ENCODE results near the gene CXCR4. TPM values are rescaled to one million over a fixed set of nuclear protein-coding genes. Genes with fewer than 3 reads are reported as not detected.
"Not testable (repeated sequence)": the region's sequence is repeated elsewhere in the genome, so short reads cannot be mapped to it uniquely, and the experiment has no call there.

CXCR4 gene
- total RNA-seq, 1 experiment from 2014 or later = 6.5 TPM

DNA sequence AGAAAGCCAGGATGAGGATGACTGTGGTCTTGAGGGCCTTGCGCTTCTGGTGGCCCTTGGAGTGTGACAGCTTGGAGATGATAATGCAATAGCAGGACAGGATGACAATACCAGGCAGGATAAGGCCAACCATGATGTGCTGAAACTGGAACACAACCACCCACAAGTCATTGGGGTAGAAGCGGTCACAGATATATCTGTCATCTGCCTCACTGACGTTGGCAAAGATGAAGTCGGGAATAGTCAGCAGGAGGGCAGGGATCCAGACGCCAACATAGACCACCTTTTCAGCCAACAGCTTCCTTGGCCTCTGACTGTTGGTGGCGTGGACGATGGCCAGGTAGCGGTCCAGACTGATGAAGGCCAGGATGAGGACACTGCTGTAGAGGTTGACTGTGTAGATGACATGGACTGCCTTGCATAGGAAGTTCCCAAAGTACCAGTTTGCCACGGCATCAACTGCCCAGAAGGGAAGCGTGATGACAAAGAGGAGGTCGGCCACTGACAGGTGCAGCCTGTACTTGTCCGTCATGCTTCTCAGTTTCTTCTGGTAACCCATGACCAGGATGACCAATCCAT, 2.7 kb downstream of the CXCR4 start:
- DNase-seq (ENCODE audit: low read depth) = no peak

DNA sequence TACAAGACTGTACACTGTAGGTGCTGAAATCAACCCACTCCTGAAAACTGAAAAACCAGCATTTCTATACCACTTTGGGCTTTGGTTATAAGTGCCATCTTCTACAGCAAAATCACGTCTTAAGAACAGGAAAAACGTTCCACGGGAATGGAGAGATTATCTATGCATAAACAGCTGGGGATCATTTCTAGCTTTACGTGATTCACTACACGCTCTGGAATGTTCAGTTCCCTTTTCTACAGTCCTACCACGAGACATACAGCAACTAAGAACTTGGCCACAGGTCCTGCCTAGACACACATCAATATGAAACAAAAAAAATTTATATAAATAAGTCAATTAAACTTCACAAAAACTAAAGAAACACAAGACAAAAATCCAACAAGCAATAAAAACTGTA, 3.6 kb downstream of the CXCR4 start:
- DNase-seq (ENCODE audit: low read depth) = no peak

DNA sequence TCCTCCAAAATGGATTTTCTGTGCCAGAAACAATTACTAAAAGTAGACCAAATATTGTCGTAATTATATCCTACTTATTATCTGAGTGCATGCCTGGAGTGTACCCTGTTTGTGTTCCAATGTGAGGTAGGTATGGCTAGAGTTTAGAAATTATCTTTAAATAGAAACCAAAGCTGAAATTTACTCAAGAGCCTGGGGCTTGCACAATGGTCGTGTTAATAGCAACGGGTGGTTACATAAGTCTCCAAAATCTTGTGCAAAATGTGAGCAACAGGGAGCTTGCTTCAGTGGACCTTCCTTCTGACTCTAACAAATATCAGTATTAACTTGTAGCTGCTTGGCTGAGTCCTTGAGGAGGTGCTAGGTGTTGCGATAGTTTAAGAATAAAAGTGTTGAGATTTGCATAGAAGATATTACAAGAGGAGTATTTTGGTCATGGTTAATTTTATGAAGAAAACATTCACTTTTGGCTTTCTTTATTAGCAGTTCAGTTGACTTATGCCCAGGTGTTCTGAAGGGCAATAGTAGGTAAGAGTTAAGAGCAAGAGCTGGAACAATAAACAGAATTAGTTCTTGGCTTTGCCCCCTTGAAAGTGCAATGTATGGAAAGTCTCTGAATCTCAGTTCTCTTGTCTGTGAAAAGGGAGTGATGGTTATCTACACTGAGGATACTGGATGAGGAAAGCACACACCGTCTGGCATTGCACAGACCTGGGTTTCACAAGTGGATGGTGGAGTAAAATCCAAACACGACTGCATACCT, 4.6 kb downstream of the CXCR4 start:
- DNase-seq (ENCODE audit: low read depth) = no peak

DNA sequence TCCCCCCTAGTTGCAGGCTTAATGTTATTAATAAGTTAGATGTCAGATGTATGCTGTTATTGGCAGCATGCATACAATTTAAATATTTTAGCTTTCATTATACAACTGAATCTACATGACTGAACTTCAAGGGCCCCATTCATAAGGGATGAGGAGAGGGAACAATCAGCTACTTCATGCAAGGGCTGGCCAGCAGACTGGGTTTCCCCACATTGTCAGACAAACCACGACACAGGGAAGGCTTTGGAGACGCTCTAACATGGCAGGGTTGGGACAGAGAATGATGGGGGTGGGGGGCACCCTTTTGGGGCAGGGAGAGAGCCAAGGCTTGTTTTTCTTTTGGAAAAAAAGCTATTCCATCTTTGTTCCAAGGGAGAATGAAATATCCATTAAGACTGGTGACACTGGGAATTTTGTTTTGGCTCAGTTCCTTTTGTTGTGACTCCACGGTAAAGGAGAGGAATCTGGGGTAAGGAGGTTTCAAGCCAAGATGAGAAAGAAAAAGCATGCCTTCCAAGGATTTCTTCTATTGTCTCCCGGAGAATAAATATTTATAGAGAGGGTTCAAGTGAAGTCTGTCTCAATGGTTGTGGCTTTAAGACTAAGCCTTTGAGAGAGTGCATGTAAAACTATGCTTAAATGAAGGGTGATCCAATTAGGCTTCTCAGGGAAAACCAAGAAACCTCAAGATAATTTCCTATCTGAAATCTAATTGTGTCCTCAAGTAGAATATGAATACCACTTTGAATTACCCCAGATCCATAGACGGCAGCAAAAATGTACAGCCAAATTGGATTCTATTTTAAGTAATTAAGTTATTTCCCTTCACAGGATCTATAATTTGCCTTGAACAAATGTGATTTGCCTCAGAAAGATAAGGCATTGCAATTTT, 5.4 kb downstream of the CXCR4 start:
- no peak for DNase-seq (ENCODE audit: low read depth)

DNA sequence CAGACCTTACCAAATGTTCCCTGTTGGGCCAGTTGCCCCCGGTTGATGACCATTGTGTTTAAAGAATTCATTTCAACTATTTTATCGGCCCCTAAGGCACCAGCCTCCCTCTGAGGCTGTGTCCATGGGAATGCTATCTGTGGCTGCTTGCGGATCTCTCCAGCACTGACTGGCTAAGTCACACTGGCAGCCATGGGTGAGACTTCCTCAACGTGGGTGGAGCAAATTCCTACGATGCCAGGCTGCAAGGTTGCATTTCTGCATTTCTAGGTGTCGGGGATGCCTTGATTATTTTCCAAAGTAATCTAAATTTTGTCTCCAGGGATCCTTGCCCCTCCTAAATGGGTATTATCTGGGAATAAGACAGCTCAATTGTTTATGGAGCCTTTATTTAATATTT, 6.2 kb downstream of the CXCR4 start:
- no peak for DNase-seq (ENCODE audit: low read depth)

DNA sequence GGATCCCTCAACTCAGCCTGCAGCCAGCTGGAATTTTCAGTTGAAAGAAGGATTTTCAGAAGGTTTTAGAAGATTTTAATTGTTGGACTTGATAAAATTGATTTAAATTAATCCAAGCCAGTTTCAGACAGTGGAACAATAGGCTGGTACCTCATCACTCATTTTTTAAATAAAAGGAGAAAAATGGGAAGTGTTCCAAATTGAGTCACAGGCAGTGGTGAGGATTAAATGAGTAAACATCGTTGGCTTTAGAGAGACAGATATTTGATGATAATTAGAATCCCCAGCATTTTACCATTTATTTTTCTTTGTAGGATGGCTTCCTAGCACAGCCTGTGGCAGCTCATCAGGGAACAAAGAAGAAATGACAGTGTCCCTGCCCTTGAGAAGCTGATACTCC, 7.4 kb downstream of the CXCR4 start:
- DNase-seq (ENCODE audit: low read depth) = no peak

DNA sequence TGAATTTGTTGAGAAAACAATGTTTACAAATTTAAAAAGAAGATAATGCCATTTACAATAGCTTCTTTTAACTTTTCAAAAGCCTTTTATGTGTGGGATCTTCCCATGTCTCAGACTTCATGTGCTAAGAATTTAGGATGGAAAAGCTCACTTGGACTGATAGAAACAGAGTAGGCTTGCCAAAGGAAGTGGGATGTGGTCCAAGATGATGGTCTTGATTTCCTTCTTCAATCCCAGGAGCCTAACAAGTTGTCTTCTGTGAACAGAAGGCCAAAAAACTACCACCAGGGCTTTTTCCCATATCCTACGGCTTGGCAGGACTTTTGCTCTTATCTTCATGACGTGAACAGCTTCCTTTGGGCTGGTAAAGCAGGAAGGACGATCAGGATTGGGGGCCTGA, 9.5 kb downstream of the CXCR4 start:
- DNase-seq (ENCODE audit: low read depth) = no peak

DNA sequence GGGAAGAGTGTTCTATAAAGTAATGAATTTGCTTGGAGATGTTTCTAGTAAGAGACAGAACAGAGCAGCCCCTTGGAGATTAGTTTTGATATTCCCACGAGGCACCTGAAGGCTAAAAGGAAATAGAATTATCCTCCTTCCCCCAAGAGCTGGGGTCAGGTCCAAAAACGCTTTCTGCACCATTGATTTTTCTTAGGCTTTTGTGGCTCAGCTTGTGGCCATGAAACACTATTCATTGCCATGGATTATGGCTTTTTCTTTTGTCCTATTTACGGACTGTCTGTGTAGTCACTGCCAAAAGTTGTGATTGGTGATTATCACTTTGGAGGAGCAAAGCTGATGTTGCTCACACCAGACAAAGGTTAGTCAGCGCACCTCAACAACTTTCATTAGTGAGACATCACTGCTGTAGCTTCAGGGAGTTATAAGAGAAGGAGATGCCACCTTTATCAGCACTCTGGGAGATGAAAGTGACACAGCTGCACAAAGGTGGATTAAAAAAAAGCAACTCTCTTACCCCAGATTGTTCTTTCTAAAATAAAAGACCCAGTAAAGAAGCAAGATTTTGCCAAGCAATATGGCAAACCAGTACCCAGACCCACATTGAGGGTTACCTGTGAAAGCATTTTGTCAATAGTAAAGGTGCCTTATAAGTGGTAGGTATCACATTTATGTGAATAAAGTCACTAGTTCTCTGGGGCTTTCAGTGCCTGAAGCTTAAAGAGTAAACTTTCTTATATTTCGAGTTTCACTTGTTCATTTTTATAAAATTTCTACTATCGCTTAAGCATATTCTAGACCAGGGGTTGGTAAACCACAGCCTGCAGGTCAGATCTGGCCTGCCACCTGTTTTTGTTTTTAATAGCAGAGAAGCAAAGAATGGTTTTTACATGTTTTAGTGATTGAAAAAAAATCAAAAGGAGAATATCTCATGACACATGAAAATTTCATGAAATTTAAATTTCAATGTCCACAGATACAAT, 10.6 kb downstream of the CXCR4 start:
- DNase-seq (ENCODE audit: low read depth) = no peak

DNA sequence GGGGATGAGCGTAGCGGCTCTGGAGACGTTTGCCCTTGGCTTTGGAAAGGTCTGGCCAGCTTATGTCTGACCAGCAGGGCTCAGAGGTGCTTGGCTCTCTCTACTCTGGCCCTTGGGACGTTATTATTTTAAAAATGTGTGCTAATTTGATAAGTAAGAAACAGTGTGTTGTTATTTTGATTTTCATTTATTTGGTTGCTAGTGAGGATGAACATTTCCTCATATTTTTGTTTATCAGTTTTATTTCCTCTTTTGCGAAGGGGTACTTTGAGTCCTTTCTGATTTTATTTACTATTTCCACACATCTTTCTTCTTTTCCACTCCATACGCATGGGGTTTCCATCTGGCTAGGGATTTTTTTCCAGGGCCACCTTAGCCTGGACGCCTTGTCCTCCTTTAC, 11.4 kb downstream of the CXCR4 start:
- DNase-seq (ENCODE audit: low read depth) = no peak

DNA sequence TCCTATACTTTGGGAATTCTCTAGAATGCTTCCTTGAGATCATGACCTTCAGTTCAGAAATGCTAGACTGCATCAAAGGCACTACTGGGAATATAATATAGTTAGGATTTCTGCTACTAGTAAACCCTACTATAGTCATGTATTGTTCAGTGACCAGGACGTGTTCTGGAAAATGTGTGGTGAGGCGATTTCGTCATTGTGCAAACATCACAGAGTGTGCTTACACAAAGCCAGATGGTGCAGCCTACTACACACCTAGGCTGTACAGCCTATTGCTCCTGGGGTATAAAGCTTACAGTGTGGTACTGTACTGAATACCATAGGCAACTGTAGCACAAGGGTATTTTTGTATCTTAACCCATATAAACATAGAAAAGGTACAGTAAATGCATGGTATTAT, 13.0 kb downstream of the CXCR4 start:
- no peak for DNase-seq (ENCODE audit: low read depth)

DNA sequence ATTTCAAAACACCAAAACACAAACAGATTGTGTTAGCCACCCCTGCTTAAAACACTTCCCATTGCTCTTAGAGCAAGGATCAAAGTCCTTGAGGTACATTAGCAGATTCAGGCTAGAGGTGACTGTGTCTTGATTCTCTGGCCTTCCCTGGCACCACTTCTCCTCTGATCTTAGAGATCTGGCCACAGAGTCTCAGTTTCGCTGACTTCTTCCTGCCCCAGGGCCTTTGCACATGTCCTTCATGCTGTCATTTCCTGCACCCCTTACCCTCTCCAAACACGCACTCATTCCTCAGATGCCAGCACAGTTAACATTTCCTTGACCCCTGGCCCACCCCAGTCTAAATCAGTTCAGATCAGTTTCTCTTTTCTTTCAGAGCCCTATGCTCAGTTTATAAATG, 16.9 kb downstream of the CXCR4 start:
- no peak for DNase-seq (ENCODE audit: low read depth)

DNA sequence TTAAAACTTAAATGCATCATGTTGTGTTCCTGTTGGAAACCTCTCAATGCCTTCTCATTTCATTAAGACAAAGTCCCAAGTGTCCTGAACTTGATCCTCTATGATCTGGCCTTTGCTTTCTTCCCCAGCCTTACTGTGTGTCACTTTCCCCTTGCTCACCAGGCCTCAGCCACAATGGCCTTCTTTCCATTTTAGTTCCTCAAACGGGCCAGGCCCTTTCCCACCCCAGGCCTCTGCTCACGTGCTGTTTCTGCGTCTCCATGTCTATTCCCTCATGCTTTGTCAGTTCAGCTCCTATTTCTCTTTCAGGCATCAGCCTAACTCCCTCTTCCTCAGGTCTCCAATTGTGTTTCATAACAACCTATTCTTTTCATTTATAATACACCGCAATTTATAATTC, 19.5 kb downstream of the CXCR4 start:
- no peak for DNase-seq (ENCODE audit: low read depth)

DNA sequence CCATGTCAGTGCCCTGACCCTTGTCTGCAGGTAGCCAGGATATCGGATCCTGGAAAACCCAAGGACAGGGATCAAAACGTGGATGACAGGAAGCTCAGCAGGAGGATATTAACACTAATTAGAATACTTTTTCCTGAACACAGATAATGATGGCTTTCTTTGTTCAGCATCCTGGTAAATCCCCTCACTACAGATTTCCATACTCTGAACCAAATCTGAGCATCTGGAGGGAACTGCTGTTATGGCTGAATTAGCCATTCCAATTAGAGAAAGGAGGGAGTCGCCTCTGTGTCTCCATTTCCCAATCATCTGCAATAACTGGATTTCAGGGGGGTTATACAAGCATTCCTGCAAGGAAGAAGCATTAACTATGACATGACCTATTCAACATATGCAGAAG, 24.4 kb downstream of the CXCR4 start:
- no peak for DNase-seq (ENCODE audit: low read depth)

DNA sequence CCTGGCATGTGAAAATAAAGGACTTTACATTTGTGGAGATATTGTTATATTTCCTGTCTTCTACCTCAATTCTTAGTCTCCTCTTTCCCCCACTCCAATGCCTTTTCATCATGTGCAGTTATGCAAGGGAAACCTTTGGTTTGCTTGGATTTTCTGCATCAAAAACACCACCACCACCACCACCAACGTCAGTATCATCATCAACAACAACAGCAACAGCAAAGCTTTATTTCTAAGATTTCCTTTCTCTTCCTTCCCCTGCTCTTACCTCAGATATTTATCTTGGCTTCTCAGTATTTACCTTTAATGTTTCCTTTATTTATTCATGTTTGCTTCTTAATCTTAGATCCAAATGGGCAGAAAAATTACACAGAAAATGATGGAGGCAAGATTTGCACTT, 26.1 kb downstream of the CXCR4 start:
- DNase-seq (ENCODE audit: low read depth) = no peak

DNA sequence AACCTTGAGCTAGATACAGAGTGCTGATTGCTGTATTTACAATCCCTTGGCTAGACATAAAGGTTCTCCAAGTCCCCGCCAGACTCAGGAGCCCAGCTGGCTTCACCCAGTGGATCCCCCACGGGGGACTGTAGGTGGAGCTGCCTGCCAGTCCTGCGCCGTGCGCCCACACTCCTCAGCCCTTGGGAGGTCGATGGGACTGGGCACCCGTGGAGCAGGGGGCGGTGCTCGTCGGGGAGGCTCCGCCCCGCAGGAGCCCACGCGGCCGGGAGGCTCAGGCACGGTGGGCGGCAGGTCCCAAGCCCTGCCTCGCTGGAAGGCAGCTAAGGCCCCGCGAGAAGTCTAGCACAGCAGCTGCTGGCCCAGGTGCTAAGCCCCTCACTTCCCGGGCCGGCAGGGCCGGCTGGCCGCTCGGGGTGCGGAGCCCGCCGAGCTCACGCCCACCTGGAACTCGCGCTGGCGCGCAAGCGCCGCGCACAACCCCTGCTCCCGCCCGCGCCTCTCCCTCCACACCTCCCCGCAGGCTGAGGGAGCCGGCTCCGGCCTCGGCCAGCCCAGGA, 30.0 kb downstream of the CXCR4 start:
- not testable (repeated sequence) for DNase-seq (ENCODE audit: low read depth)

DNA sequence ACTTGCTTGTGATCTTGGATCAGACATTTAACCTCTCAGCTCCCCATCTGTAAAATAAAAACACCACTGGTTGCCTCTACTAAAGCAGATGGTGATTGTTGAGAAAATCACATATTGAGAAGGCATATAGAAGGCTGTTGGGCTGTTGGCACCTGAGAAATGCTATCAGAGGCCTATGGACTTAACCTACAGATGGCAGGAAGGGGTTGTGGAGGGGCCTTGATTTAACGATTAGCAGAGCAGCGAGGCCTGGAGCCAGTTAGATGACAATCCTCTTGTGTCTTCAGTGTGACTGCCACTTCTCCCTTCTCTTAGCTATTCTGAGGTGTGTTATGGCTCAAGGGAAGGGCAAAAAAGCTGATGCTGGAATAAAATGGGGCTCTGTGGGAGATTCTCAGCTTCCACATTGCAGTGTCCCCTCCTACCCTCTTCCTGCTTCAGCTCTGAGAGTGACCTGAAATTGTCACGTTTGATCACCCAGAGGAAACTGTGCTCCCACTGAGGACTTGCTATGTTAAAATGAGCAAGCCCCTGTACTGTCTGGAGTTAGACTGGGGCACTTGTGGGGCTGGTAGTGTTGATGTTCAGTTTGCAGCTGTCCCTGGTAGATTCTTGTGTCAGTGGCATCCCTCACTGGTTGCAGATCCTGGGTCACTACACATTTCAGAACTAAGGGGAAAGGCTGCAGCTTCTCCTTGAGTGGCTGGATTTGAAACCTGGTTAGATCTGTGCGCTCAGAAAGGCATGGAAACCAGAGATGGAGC, 31.5 kb downstream of the CXCR4 start:
- DNase-seq (ENCODE audit: low read depth) = no peak

DNA sequence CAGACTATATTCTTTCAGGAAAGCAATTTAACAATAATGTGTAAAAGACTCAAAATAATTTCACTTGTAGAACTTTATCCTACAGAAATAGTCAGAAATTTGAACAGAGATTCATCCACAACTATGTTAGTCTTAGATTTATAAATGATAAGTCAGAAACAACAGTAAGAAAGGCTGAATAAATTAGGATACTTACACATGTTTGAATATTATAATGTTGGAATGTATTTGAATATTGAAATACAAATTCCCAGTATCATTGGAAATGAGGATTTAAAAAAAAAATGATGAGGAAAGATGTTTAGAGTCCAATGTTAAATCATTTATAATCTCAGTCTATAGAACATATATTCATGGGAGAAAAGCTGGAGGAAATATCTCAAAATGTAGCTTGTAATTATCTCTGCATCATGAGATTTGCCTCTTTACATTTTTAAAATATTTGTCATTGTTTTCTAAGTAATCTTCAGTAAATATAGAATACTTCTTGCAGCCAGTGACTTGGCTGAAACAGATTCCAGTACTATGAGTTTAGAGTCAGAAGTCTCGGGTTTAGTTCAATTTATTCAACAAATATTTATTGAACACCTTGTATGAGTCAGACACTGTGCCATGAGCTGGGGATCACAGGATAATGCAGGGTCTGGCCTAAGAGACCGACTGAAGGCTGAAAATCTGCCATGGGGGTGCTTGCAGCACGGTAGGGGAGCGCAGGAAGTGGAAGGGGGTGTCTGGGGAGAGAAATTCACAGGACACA, 32.3 kb downstream of the CXCR4 start:
- no peak for DNase-seq (ENCODE audit: low read depth)

DNA sequence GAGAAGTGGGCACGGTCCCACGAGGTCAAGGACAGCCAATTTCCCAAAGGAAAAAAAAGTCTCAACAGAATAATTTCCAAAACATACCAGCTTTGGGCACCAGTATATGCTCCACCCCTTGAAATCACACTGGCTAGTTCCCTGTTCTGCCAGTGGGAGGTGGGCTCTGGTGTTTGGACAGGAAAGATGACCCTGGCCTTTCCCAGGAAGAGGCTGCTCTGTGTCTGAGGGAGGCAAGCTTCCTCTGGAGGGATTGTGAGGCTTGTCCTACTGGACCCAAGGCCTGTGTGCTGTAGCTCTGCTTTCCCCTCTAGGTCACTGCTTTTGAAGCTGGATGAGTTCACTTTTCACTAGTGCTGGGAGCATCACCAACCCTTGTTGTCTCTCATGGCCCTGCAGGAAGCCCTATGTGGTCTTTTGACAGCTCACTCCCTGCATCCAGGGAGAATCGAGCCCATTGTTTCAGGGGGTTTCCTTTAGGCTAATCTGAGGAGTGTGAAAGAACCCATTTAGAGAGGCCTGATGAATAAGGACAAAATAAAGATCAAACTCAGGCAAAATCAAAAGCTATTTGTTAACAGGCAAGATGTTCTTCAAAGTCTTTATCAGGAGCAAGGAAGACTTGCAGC, 36.3 kb downstream of the CXCR4 start:
- DNase-seq (ENCODE audit: low read depth) = no peak

DNA sequence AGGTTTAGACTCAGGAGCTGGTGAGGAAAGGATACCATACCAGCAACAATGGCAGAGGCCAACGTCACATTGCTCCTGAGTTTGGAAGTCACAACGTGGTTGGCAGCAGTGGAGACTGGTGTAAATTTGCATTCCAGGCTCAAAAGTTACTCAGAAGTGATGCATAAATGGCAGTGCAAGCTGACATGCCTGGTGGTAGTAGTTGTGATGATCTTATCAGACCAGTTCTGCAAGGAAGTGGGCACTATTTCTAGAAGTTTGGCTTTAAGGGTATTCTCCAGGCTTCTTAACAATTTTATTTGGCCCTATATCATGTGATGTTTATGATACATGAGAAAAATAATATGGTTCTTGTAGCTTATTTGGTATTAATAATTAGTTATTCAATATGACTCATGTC, 37.8 kb downstream of the CXCR4 start:
- DNase-seq (ENCODE audit: low read depth) = no peak
